T-helper 9 cell (primary cell): ENCODE results near the gene KIAA2012.
"Not testable (repeated sequence)": the region's sequence is repeated elsewhere in the genome, so short reads cannot be mapped to it uniquely, and the experiment has no call there.

Experiments
- DNase-seq: peaks from one replicate; pipeline ENCODE4 v3.0.0-alpha.2; 2020

The KIAA2012 gene

DNA sequence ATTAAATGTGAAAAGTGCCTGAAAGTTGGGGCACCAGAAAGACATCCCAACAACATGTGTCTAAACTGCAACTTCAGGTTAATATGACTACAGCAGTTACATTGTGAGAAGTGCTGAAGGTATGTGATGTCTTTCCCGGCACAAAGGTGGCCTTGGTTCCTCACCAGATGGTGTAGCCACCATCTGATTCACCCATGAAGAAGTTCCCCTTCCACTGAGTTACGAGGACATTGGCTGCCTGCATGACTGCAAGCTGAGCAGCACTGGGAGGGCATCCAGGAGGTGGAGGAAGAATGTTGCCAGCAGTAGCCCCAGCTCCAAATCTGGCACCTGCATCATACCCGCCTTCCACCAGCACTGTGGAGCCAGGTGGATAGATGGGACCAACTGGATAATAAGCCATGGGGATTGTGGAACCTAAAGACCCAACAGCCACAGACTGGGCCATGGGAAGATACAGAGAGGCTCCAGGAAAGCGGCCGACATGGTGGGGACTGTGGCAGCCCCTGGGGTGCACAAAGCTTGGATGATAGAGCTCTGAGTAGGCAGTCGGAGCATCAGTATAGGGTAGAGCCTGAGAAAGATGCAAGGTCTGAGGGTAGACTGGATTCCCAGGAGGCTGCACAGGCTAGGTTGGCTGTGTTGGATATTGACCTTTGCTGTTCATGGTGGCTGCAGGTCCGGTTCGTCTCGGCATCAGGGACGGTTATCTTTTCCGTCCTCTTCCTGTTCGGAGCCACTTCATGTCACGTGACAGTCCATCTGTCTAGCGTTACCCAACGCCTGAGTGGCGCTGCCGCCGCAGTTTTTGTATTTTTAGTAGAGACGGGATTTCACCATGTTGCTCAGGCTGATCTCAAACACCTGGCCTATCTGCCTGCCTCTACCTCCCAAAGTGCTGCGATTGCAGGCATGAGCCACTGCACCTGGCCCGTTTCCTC, 128.4 kb downstream of the KIAA2012 start:
- no peak for DNase-seq

DNA sequence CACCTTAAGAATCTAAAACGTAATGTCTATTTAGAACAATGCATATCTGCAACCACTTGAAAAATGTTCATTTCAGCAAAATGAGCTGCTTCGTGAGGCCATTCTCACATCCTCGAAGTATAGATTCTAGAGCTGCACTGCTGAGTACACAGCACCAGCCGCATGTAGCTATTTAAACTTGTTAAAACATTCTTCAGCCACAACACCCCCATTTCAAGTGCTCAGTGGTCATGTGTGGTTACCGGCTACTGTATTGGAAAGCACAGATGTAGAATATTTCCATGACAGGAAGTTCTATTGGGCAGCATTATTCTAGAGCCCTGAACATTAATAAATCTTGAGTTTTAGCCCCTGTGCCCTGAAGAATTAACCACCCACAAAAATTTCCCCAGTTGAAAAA, 130.3 kb downstream of the KIAA2012 start:
- no peak for DNase-seq

DNA sequence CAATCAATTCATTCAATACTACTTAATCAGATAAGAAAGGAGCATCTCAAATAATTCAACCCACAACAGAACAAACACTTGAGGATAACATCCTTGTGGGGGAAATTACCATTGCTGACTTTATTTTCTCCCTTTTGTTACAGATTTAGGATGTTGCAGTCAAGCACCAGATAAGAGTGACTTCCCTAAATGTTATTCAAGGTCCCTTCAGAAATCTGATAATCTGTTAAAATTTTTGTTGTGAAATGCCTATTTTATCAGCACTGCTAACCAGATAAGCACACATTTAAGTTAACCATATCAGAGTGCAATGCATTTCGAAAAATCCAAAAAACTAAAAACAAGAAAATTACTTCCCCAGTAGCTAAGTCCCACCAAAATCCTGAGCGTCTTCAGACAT, 131.8 kb downstream of the KIAA2012 start:
- no peak for DNase-seq

DNA sequence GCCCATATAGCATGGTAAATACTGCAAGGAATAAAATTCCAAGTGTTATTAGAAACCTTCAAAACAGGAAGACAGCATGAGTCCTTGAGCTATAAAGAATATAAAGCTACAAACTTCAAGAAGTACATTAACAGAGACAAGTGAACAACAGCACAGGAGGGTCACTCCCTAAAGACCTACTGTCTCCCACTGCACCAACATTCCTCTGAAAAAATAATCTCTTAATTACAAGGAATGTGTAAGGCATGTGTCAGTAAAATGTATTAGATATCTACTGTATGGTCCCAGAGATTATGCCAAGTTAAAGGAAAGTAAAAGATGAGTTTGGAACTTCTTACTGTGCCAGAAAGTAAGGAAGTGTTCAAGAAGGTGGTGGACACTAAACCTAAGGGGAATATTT, 135.5 kb downstream of the KIAA2012 start:
- DNase-seq, result no peak

DNA sequence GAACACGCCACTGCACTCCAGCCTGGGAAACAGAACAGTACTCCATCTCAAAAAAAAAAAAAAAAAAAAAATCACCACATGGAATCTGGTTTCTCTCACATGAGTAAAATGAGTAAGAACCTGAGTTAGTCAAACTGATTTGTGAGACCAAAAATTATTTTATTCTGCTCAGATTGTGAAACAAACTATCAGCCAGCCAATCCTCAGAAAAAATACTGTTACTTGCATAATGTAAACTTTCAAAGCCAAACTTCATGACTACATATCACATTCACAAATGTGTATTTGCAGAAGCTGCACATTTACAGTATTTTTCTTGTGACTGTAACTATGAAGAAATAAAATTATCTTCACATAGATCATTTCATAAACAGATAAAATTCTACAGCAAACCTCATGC, 142.1 kb downstream of the KIAA2012 start:
- DNase-seq, result no peak

DNA sequence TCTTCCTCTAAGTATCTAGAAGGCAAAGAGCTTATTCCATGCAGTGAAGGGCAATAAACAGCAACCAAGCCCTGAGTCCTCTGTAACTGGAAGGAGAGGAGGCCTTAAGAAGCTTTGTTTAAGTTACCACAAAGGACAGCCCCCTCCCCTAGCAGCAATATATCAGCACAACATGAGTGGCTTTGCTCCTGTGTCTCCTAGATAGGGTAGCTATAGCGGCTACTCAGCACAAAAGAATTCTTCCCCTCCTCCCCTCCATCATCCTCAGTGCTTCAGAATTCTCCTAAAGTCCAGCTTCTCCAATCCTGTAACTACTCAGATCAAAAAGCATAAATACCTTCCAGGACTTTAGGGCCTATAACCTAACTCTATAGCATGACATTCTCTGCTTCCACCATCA, 148.8 kb downstream of the KIAA2012 start:
- no peak for DNase-seq

DNA sequence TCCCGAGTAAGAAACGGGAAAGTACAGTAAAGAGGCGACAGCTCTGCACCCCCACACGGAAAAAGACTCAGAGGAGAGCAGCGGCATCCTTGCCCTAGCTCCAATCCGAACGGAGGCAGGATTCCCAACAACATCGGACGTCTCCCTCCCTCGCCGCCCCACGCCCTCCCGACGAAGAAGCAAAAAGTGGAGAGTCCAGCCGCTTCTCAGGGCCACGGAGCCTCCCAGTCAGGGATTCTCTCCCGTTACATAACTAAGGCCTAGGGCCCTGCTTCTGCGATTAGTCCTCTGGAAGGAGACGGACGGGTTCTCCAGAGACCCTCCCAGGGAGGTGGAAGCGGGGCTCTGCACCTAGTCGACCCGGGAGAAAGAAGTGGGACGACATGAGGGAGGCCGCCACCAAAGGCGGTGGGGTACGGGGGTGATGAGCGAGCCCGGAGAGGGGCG, 164.8 kb downstream of the KIAA2012 start:
- no peak for DNase-seq

DNA sequence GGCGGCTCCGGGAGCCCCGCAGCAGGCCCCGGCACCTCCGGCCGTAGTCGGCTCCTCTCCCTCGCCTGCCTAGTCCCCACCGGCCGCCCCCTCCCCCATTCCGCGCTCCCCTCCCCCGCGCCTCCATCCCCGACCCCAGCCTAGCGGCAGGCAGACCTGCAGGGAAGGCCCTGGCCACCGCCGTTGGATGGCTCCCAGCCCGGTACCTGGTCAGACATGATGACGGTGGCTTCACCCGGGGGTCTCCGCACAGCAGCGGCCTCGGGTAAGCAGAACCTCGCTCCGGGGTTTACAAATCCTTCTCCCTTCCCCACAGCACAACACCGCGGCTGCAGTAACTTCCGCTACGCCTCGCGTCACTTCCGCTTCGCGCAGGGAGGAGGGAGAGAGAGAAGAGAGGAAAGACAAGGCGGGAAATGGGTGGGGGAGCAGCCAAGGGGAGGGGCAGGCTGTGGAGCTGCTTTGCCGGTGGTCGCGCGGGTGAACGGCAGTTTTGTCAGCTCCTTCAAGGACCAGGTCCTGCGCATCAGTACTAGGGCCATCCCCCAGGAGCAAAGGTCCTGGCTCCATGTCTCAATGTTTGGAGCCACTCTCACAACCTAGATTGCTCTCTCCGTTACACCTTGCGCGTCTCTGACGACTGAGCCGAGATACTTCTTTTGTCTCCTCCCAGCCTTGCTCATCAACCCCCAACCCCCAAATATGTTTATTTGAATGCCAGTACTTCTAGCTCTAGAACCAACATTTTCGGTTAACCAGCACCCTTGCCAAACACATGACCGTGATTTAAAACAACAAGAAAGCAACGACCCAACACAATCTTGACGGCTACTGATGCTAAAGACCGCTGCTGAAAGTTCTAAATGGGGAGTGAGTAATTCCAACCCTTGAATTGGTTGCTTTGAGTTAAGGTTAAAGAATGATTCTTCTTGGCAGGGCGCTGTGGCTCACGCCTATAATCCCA, 165.5 kb downstream of the KIAA2012 start, which contains the start of gene SUMO1:
Gene SUMO1 (minus strand): TSS at position 364 of the 964 bp plus-strand sequence. CDS start 146 bp downstream, at position 218.
- peak; percentile 86 for DNase-seq

DNA sequence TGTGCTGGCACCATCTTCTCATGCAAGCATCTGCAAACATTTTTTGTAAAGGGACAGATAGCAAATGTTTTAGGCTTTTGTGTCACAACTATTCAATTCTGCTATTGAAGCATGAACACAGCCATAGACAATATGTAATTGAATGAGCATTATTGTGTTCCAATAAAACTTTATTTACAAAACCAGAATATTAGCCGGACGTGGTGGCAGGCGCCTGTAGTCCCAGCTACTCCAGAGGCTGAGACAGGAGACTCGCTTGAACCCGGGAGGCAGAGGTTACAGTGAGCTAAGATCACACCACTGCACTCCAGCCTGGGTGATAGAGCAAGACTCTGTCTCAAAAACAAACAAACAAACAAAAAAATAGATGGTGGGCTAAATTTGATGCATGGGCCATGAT, 174.7 kb downstream of the KIAA2012 start:
- DNase-seq, result not testable (repeated sequence)

DNA sequence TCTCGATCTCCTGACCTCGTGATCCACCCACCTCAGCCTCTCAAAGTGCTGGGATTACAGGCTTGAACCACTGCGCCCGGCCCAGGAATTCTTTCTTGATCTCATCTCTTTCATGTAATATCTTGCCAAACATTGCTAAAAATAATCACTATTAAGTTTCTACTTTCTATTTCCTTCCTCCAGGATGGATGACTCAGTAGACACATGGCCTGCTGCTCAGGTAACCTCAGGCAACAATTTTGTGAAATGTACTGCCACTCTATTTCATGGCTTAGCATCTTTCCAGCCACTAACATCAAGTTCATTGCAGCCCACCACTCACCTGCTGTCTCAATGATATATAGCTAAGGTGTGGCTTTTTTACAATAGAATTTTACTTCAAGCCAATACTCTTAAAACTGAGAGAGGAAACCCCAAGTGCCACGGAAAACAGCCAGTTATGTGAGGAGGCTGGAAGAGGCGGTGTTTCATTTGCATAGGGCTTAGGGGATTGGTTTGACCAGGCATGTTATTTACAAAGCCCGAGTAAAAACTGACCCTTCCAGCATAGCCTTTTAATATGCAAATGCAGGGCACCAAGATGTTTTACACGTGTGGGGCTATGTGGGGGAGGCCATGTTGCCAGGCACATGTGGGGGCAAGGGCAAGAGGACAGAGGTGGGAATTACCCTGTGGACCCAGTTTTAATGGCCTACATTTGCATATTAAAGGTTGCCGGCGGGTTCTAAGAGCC, 176.6 kb downstream of the KIAA2012 start:
- no peak for DNase-seq

DNA sequence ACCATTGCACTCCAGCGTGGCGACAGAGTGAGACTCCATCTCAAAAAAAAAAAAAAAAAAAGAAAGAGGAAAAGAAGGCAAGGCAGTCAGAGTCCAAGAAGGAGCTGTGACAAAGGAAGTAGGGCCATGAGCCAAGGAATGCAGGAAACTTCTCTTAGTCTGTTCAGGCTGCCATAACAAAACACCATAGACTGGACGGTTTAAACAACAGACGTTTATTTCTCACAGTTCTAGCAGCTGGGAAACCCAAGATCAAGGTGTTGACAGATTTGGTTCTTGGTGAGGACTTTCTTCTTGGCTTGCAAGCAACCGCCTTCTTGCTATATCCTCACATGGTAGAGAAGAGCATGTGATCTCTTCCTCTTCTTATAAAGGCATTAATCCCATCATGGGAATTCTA, 178.4 kb downstream of the KIAA2012 start:
- no peak for DNase-seq
